WTC11 (cell line): ENCODE measurements around the gene LDLRAD3. TPM values are rescaled to one million over a fixed set of nuclear protein-coding genes. Genes with fewer than 3 reads are reported as not detected.
"Not testable (repeated sequence)": the region's sequence is repeated elsewhere in the genome, so short reads cannot be mapped to it uniquely, and the experiment has no call there.

Source experiments
- ATAC-seq: fragments of 200-7000 bp; cut with Tn5 transposase; 2 replicates; pipeline ENCODE4 v1.10.0; 2021; ENCODE audit warnings: mild to moderate bottlenecking, moderate library complexity
- CTCF ChIA-PET: fragments of 300-600 bp; sonication (Branson Sonifier 250); formaldehyde crosslinking; loops from one replicate; lab custom pipeline; 2021; ENCODE audit warnings: antibody characterized with exemption; lab: Charles Lee
- POLR2A ChIA-PET: fragments of 350-600 bp; sonication (Branson Sonifier 250); formaldehyde crosslinking; loops from one replicate; lab custom pipeline; 2021; ENCODE audit warnings: antibody characterized with exemption; lab: Charles Lee
- DNase-seq: peaks from one replicate; pipeline ENCODE4 v3.0.0; 2021; ENCODE audit warnings: low spot score
- H3K27ac Mint-ChIP-seq: 2 replicates; pipeline ENCODE4 v1.8.0; 2021; ENCODE audit warnings: mixed read lengths
- H3K27me3 Mint-ChIP-seq: 2 replicates; pipeline ENCODE4 v1.8.0; 2021; ENCODE audit warnings: low read depth, mild to moderate bottlenecking, moderate library complexity, mixed read lengths
- H3K36me3 Mint-ChIP-seq: 2 replicates; pipeline ENCODE4 v1.8.0; 2021; ENCODE audit warnings: mixed read lengths
- H3K4me1 Mint-ChIP-seq: 2 replicates; pipeline ENCODE4 v1.8.0; 2022; ENCODE audit warnings: mixed read lengths
- H3K4me3 Mint-ChIP-seq: 2 replicates; pipeline ENCODE4 v1.8.0; 2021; ENCODE audit warnings: mild to moderate bottlenecking, moderate library complexity, mixed read lengths
- H3K9me3 Mint-ChIP-seq: 2 replicates; pipeline ENCODE4 v1.8.0; 2021; ENCODE audit warnings: mixed read lengths
- ATF2 ChIP-seq: sonication (generic); formaldehyde crosslinking; IDR thresholded peaks from 2 replicates; pipeline ENCODE4 v1.8.1; 2022; ENCODE audit warnings: low read depth, missing genetic modification reagents, borderline replicate concordance
- ATF3 ChIP-seq: sonication (generic); formaldehyde crosslinking; conservative IDR thresholded peaks from 2 replicates; pipeline ENCODE4 v1.8.1; 2022; ENCODE audit warnings: mild to moderate bottlenecking, missing genetic modification reagents
- EMX1 ChIP-seq: fragments of 250-450 bp; sonication (Bioruptor Pico); IDR thresholded peaks from 2 replicates; pipeline ENCODE4 v1.8.0; 2021; ENCODE audit warnings: mild to moderate bottlenecking
- ESRRA ChIP-seq: sonication (generic); formaldehyde crosslinking; IDR thresholded peaks from 2 replicates; pipeline ENCODE4 v1.8.1; 2022; ENCODE audit warnings: mild to moderate bottlenecking, missing genetic modification reagents, borderline replicate concordance
- FOXJ3 ChIP-seq: sonication (generic); formaldehyde crosslinking; IDR thresholded peaks from 2 replicates; pipeline ENCODE4 v1.9.0; 2021; ENCODE audit warnings: missing genetic modification reagents, mild to moderate bottlenecking, borderline replicate concordance
- HMGXB4 ChIP-seq: sonication (generic); formaldehyde crosslinking; IDR thresholded peaks from 2 replicates; pipeline ENCODE4 v1.8.1; 2023; ENCODE audit warnings: mild to moderate bottlenecking, moderate library complexity, missing genetic modification reagents
- MYBL2 ChIP-seq: sonication (generic); formaldehyde crosslinking; IDR thresholded peaks from 2 replicates; pipeline ENCODE4 v1.8.1; 2023; ENCODE audit warnings: mild to moderate bottlenecking, moderate library complexity, missing genetic modification reagents
- NFE2L1 ChIP-seq: sonication (generic); formaldehyde crosslinking; IDR thresholded peaks from 2 replicates; pipeline ENCODE4 v1.8.1; 2023; ENCODE audit warnings: missing genetic modification reagents
- NFYB ChIP-seq: sonication (generic); formaldehyde crosslinking; conservative IDR thresholded peaks from 2 replicates; pipeline ENCODE4 v1.8.0; 2022; ENCODE audit warnings: low read depth, missing genetic modification reagents
- RELA ChIP-seq: sonication (generic); formaldehyde crosslinking; IDR thresholded peaks from 2 replicates; pipeline ENCODE4 v1.8.1; 2022; ENCODE audit warnings: missing genetic modification reagents, mild to moderate bottlenecking, borderline replicate concordance
- RORB ChIP-seq: fragments of 250-450 bp; sonication (Bioruptor Pico); IDR thresholded peaks from 2 replicates; pipeline ENCODE4 v1.9.0; 2021; ENCODE audit warnings: mild to moderate bottlenecking
- SOX15 ChIP-seq: fragments of 250-450 bp; sonication (Bioruptor Pico); IDR thresholded peaks from 2 replicates; pipeline ENCODE4 v1.9.0; 2021; ENCODE audit warnings: mild to moderate bottlenecking
- ZNF121 ChIP-seq: sonication (generic); formaldehyde crosslinking; IDR thresholded peaks from 2 replicates; pipeline ENCODE4 v1.8.0; 2023; ENCODE audit warnings: missing genetic modification reagents
- ZNF219 ChIP-seq: sonication (generic); formaldehyde crosslinking; IDR thresholded peaks from 2 replicates; pipeline ENCODE4 v1.8.0; 2023; ENCODE audit warnings: missing genetic modification reagents, mild to moderate bottlenecking, borderline replicate concordance
- ZNF263 ChIP-seq: sonication (generic); formaldehyde crosslinking; IDR thresholded peaks from 2 replicates; pipeline ENCODE4 v1.8.1; 2022; ENCODE audit warnings: low read depth, mild to moderate bottlenecking, moderate library complexity, missing genetic modification reagents
- ZNF396 ChIP-seq: fragments of 250-450 bp; sonication (Bioruptor Pico); IDR thresholded peaks from 2 replicates; pipeline ENCODE4 v1.8.0; 2021; ENCODE audit warnings: mild to moderate bottlenecking, moderate library complexity, borderline replicate concordance
- ZNF423 ChIP-seq: fragments of 250-450 bp; sonication (Bioruptor Pico); IDR thresholded peaks from 2 replicates; pipeline ENCODE4 v2.1.2; 2022; ENCODE audit warnings: mild to moderate bottlenecking, moderate library complexity
- total RNA-seq: library from RNA; stranded (reverse); gene quantifications from 3 replicates; pipeline ENCODE4 v1.2.3, GENCODE V29; 2021
- TF ChIP-seq, protein P1 (sequence below): sonication (generic); formaldehyde crosslinking; IDR thresholded peaks from 2 replicates; pipeline ENCODE4 v1.8.1; 2022; ENCODE audit warnings: mild to moderate bottlenecking, moderate library complexity, missing genetic modification reagents
- TF ChIP-seq, protein P2 (sequence below): fragments of 250-450 bp; sonication (Bioruptor Pico); IDR thresholded peaks from 2 replicates; pipeline ENCODE4 v1.9.0; 2021; ENCODE audit warnings: mild to moderate bottlenecking

The LDLRAD3 gene
- total RNA-seq, 1 experiment from 2014 or later = 14.5 TPM

DNA sequence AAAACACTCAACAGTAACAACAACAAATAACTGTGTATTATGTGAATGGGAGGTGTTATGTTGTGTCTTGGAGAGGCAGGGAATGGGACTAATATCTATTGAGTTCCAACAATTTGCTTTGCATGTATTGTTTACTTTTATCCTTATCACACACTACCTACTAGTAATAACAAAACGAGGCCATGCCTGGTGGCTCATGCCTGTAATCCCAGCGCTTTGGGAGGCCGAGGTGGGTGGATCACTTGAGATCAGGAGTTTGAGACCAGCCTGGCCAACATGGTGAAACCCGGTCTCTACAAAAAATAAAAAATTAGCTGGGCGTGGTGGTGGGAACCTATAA, 35.5 kb upstream of the LDLRAD3 start:
- H3K27me3 Mint-ChIP-seq, CTCF ChIA-PET, H3K36me3 Mint-ChIP-seq, H3K4me3 Mint-ChIP-seq, H3K27ac Mint-ChIP-seq, H3K4me1 Mint-ChIP-seq, POLR2A ChIA-PET, DNase-seq, ATAC-seq: not testable (repeated sequence)
- peaks cover 13% of the 10 kb centered on the region for H3K9me3 Mint-ChIP-seq

DNA sequence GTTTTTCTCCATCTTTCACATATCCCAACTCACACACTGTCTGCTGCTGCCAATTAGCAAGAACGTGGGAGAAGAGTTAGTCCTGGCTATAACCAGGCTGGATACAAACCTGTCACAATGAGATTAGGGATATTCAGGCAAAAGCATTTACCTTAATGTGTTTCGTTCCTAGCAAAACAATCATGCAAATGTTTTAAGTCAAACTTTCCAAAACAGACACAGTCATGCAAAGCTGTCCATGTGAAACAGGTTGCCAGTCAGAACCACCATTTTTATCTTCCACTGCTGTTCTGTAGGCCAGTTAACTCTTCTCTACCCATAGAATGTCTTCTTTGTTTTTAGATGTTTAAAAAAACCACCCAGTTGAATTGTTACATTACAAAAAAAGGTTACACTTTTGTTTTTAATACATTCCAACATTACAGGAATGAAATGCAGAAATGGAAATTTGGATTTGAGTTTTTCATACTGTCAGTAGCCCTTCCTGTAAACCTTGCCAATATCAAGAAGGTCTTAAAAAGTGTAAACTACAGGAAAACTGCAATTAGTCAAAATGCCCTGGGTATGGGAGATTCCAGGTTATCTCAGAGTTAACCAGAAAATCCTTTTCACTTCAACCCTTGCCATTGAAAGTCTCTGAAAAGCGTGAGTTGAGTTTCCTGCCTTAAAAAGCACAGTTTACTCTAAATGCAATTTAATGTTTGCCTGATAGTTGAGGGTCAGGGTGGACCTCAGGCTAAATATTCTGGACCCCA, 34.2 kb upstream of the LDLRAD3 start:
- no peak for ATAC-seq
- Mint-ChIP-seq H3K36me3 (no peaks in the 10 kb centered on the region), H3K9me3 (peaks cover 7% of the 10 kb centered on the region), H3K4me1 (peaks cover 8% of the 10 kb centered on the region), H3K4me3 (no peak overlapping the region), H3K27ac (no peak overlapping the region), H3K27me3 (no peaks in the 10 kb centered on the region)
- no peak for DNase-seq
- CTCF ChIA-PET = no interaction called here
- POLR2A ChIA-PET = no interaction called here
- no peak for TF ChIP-seq ZNF423 (CRISPR knock-in tag)
- TF ChIP-seq ATF3 (CRISPR knock-in tag) = no peak
- no peak for TF ChIP-seq EMX1
- TF ChIP-seq NFYB (CRISPR knock-in tag) = no peak
- TF ChIP-seq NFE2L1 (CRISPR knock-in tag) = no peak
- TF ChIP-seq ZNF396 (CRISPR knock-in tag) = no peak
- TF ChIP-seq ZNF121 = no peak
- TF ChIP-seq ZNF219 = no peak
- no peak for TF ChIP-seq SOX15 (CRISPR knock-in tag)
- no peak for TF ChIP-seq ZNF263 (CRISPR knock-in tag)
- TF ChIP-seq RORB (CRISPR knock-in tag) = no peak
- TF ChIP-seq RELA = no peak
- TF ChIP-seq, protein P1, sequence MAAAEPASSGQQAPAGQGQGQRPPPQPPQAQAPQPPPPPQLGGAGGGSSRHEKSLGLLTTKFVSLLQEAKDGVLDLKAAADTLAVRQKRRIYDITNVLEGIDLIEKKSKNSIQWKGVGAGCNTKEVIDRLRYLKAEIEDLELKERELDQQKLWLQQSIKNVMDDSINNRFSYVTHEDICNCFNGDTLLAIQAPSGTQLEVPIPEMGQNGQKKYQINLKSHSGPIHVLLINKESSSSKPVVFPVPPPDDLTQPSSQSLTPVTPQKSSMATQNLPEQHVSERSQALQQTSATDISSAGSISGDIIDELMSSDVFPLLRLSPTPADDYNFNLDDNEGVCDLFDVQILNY (CRISPR knock-in tag) = no peak
- TF ChIP-seq MYBL2 = no peak
- no peak for TF ChIP-seq ESRRA (CRISPR knock-in tag)
- TF ChIP-seq HMGXB4 = no peak
- no peak for TF ChIP-seq ATF2
- TF ChIP-seq, protein P2, sequence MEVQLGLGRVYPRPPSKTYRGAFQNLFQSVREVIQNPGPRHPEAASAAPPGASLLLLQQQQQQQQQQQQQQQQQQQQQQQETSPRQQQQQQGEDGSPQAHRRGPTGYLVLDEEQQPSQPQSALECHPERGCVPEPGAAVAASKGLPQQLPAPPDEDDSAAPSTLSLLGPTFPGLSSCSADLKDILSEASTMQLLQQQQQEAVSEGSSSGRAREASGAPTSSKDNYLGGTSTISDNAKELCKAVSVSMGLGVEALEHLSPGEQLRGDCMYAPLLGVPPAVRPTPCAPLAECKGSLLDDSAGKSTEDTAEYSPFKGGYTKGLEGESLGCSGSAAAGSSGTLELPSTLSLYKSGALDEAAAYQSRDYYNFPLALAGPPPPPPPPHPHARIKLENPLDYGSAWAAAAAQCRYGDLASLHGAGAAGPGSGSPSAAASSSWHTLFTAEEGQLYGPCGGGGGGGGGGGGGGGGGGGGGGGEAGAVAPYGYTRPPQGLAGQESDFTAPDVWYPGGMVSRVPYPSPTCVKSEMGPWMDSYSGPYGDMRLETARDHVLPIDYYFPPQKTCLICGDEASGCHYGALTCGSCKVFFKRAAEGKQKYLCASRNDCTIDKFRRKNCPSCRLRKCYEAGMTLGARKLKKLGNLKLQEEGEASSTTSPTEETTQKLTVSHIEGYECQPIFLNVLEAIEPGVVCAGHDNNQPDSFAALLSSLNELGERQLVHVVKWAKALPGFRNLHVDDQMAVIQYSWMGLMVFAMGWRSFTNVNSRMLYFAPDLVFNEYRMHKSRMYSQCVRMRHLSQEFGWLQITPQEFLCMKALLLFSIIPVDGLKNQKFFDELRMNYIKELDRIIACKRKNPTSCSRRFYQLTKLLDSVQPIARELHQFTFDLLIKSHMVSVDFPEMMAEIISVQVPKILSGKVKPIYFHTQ = no peak
- TF ChIP-seq FOXJ3 (CRISPR knock-in tag) = no peak
